BLaER1 treated with 17β-estradiol and CSF1 and Interleukin-3, amounts not matched to agents 10 nM and 100 nM (cell line): ENCODE results near the gene PALM.
A peak's percentile ranks its signal among the peaks of the same experiment; 100 is the strongest.
"Not testable (repeated sequence)": the region's sequence is repeated elsewhere in the genome, so short reads cannot be mapped to it uniquely, and the experiment has no call there.

ENCODE experiments used
- H3K27ac ChIP-seq, 11 experiments: shearing (Covaris generic); formaldehyde crosslinking; 2 replicates each; pipeline ENCODE4 v1.8.1; 2022
- H3K27me3 ChIP-seq, 11 experiments: shearing (Covaris generic); formaldehyde crosslinking; 2 replicates each; pipeline ENCODE4 v1.8.1; 2022
- H3K36me3 ChIP-seq, 11 experiments: shearing (Covaris generic); formaldehyde crosslinking; 2 replicates each; pipeline ENCODE4 v1.8.1; 2022
- H3K4me1 ChIP-seq, 10 experiments: shearing (Covaris generic); formaldehyde crosslinking; 2 replicates each; pipeline ENCODE4 v1.8.1; 2022
- H3K4me2 ChIP-seq, 11 experiments: shearing (Covaris generic); formaldehyde crosslinking; 2 replicates each; pipeline ENCODE4 v1.8.1; 2022
- H3K4me3 ChIP-seq, 10 experiments: shearing (Covaris generic); formaldehyde crosslinking; 2 replicates each; pipeline ENCODE4 v1.8.1; 2022
- H3K9ac ChIP-seq, 11 experiments: shearing (Covaris generic); formaldehyde crosslinking; 2 replicates each; pipeline ENCODE4 v1.8.1; 2022
- H3K9me3 ChIP-seq, 11 experiments: shearing (Covaris generic); formaldehyde crosslinking; replicated peaks in 1 of 11; 2 replicates each; pipeline ENCODE4 v1.8.1; 2022
- H4K20me1 ChIP-seq, 11 experiments: shearing (Covaris generic); formaldehyde crosslinking; 2 replicates each; pipeline ENCODE4 v1.8.1; 2022
- Cebpa-rat ChIP-seq, 11 experiments: shearing (Covaris generic); IDR thresholded peaks; 2 replicates each; pipeline ENCODE4 v1.8.1; 2022

The PALM gene

GRCh38 chr19:728011-728410, 19.3 kb downstream of the PALM start:
- Histone ChIP-seq H3K27ac (peak overlapping the region in 10 of 11 experiments; percentile 15 to 92 (median 76); a peak in 19 of 22 replicates), H3K4me1 (peaks cover 17 to 99% (median 93%) of the 10 kb centered on the region in 10 experiments), H3K4me3 (peak overlapping the region in 6 of 10 experiments; percentile 1 to 38 (median 21); a peak in 6 of 20 replicates), H3K36me3 (peaks cover 0 to 40% (median 15%) of the 10 kb centered on the region in 11 experiments; a peak in 16 of 22 replicates), H4K20me1 (peaks cover 0 to 35% (median 0%) of the 10 kb centered on the region in 11 experiments; a peak in 7 of 22 replicates), H3K27me3 (peaks cover 0 to 11% (median 0%) of the 10 kb centered on the region in 11 experiments; a peak in 3 of 22 replicates), H3K9me3 (no peaks in the 10 kb centered on the region), H3K4me2 (peak overlapping the region; percentile 68 to 96 (median 89)), H3K9ac (peak overlapping the region; percentile 35 to 77 (median 66); a peak in 19 of 22 replicates)
- no peak for TF ChIP-seq Cebpa-rat (IDR thresholded peaks at IDR 0.05)

DNA sequence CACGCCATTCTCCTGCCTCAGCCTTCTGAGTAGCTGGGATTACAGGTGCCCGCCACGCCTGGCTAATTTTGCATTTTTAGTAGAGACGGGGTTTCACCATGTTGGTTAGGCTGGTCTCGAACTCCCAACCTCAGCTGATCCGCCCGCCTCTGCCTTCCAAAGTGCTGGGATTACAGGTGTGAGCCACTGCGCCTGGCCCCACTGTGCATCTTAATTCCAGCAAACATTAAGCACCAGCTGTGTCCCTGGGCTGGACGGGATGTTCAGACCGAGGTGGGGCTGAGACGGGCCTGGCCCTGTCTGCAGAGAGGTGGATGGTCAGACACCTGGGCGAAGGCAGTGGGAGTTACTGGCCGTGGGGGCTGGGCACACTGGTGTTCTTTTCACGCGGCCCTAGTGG, 20.8 kb downstream of the PALM start:
- Histone ChIP-seq H3K4me2 (peak overlapping the region in 8 of 11 experiments; percentile 4 to 96 (median 89); a peak in 12 of 22 replicates), H4K20me1 (peaks cover 0 to 19% (median 4%) of the 10 kb centered on the region in 11 experiments; a peak in 4 of 22 replicates), H3K4me1 (peaks cover 13 to 99% (median 92%) of the 10 kb centered on the region in 10 experiments), H3K27ac (peak overlapping the region in 2 of 11 experiments; percentile 15 to 38; a peak in 1 of 22 replicates), H3K36me3 (peaks cover 0 to 46% (median 18%) of the 10 kb centered on the region in 11 experiments; a peak in 16 of 22 replicates)
- H3K9ac ChIP-seq, H3K27me3 ChIP-seq, H3K4me3 ChIP-seq, H3K9me3 ChIP-seq: not testable (repeated sequence)

- Histone ChIP-seq H3K4me1 (peaks cover 13 to 99% (median 93%) of the 10 kb centered on the region in 10 experiments), H3K36me3 (peaks cover 0 to 51% (median 18%) of the 10 kb centered on the region in 11 experiments; a peak in 16 of 22 replicates), H3K9ac (no peak overlapping the region), H4K20me1 (peaks cover 0 to 19% (median 4%) of the 10 kb centered on the region in 11 experiments; a peak in 4 of 22 replicates), H3K9me3 (no peaks in the 10 kb centered on the region), H3K27me3 (no peaks in the 10 kb centered on the region), H3K4me2 (peak overlapping the region in 8 of 11 experiments; percentile 7 to 96 (median 88); a peak in 14 of 22 replicates), H3K4me3 (no peak overlapping the region), H3K27ac (peak overlapping the region in 2 of 11 experiments; percentile 15 to 38; a peak in 1 of 22 replicates)
- no peak for TF ChIP-seq Cebpa-rat (IDR thresholded peaks at IDR 0.05)
These were observed 21.4 kb downstream of the PALM start for GRCh38 chr19:729965-730668.

- Histone ChIP-seq H3K4me3 (no peak overlapping the region), H3K27me3 (no peaks in the 10 kb centered on the region), H3K27ac (peak overlapping the region in 1 of 11 experiments; percentile 15; a peak in 1 of 22 replicates), H4K20me1 (peaks cover 0 to 13% (median 4%) of the 10 kb centered on the region in 11 experiments; a peak in 4 of 22 replicates), H3K9me3 (no peaks in the 10 kb centered on the region), H3K36me3 (peaks cover 0 to 51% (median 18%) of the 10 kb centered on the region in 11 experiments; a peak in 19 of 22 replicates), H3K4me2 (peak overlapping the region in 8 of 11 experiments; percentile 19 to 71 (median 50); a peak in 15 of 22 replicates), H3K4me1 (peaks cover 13 to 91% (median 85%) of the 10 kb centered on the region in 10 experiments), H3K9ac (0 out of 22 replicates have a peak overlapping the region, but pooled peaks of 1 of the 11 experiments have one; percentile 8)
- TF ChIP-seq Cebpa-rat (IDR thresholded peaks at IDR 0.05) = no peak
These were observed 22.3 kb downstream of the PALM start for GRCh38 chr19:731000-731399.

- H4K20me1 ChIP-seq = peaks cover 0 to 18% (median 3%) of the 10 kb centered on the region in 11 experiments; a peak in 7 of 22 replicates
- H3K9ac ChIP-seq = peak overlapping the region in 5 of 11 experiments; percentile 13 to 41 (median 37); a peak in 5 of 22 replicates
- H3K4me2 ChIP-seq = peak overlapping the region in 10 of 11 experiments; percentile 6 to 71 (median 56); a peak in 17 of 22 replicates
- no peak overlapping the region for H3K4me3 ChIP-seq
- TF ChIP-seq Cebpa-rat (IDR thresholded peaks at IDR 0.05) = no peak
- peaks cover 5 to 60% (median 24%) of the 10 kb centered on the region in 11 experiments; a peak in 20 of 22 replicates for H3K36me3 ChIP-seq
- no peaks in the 10 kb centered on the region for H3K27me3 ChIP-seq
- H3K9me3 ChIP-seq = no peaks in the 10 kb centered on the region
- H3K27ac ChIP-seq = peak overlapping the region in 4 of 11 experiments; percentile 3 to 15 (median 14); a peak in 5 of 22 replicates
- peaks cover 10 to 77% (median 75%) of the 10 kb centered on the region in 10 experiments for H3K4me1 ChIP-seq
These were observed 23.7 kb downstream of the PALM start for GRCh38 chr19:732148-733069.

GRCh38 chr19:734716-735115, 26.0 kb downstream of the PALM start:
- no peak overlapping the region for H3K27ac ChIP-seq
- H3K27me3 ChIP-seq = no peaks in the 10 kb centered on the region
- peaks cover 5 to 67% (median 28%) of the 10 kb centered on the region in 11 experiments; a peak in 20 of 22 replicates for H3K36me3 ChIP-seq
- peaks cover 0 to 20% (median 4%) of the 10 kb centered on the region in 11 experiments; a peak in 7 of 22 replicates for H4K20me1 ChIP-seq
- H3K9ac ChIP-seq = peak overlapping the region in 6 of 11 experiments; percentile 5 to 31 (median 20); a peak in 7 of 22 replicates
- H3K4me1 ChIP-seq = peaks cover 0 to 54% (median 52%) of the 10 kb centered on the region in 10 experiments; a peak in 16 of 20 replicates
- H3K4me3 ChIP-seq = no peak overlapping the region
- TF ChIP-seq Cebpa-rat (IDR thresholded peaks at IDR 0.05) = no peak
- peak overlapping the region in 7 of 11 experiments; percentile 14 to 41 (median 36); a peak in 11 of 22 replicates for H3K4me2 ChIP-seq
- H3K9me3 ChIP-seq = no peaks in the 10 kb centered on the region

- TF ChIP-seq Cebpa-rat (IDR thresholded peaks at IDR 0.05) = no peak
- Histone ChIP-seq H3K9me3 (no peaks in the 10 kb centered on the region), H3K27me3 (no peaks in the 10 kb centered on the region), H3K4me1 (peaks cover 0 to 40% (median 38%) of the 10 kb centered on the region in 10 experiments; a peak in 16 of 20 replicates), H3K9ac (no peak overlapping the region), H3K36me3 (peaks cover 5 to 62% (median 31%) of the 10 kb centered on the region in 11 experiments; a peak in 20 of 22 replicates), H3K27ac (no peak overlapping the region), H3K4me2 (no peak overlapping the region), H3K4me3 (no peak overlapping the region), H4K20me1 (peaks cover 0 to 20% (median 4%) of the 10 kb centered on the region in 11 experiments; a peak in 7 of 22 replicates)
These were observed 27.4 kb downstream of the PALM start for GRCh38 chr19:736125-736524.

GRCh38 chr19:737591-738093, 28.9 kb downstream of the PALM start:
- Histone ChIP-seq H3K36me3 (peaks cover 5 to 55% (median 18%) of the 10 kb centered on the region in 11 experiments; a peak in 17 of 22 replicates), H3K9ac (no peak overlapping the region), H4K20me1 (peaks cover 0 to 16% (median 4%) of the 10 kb centered on the region in 11 experiments; a peak in 6 of 22 replicates), H3K9me3 (peaks cover 0 to 4% (median under 1%) of the 10 kb centered on the region in 11 experiments; a peak in 12 of 22 replicates), H3K4me3 (no peak overlapping the region), H3K4me1 (peaks cover 0 to 26% (median 24%) of the 10 kb centered on the region in 10 experiments; a peak in 16 of 20 replicates), H3K27ac (no peak overlapping the region), H3K27me3 (no peaks in the 10 kb centered on the region), H3K4me2 (no peak overlapping the region)
- TF ChIP-seq Cebpa-rat (IDR thresholded peaks at IDR 0.05) = no peak
